Lung (tissue), 12 donors: ENCODE data around the gene RILP. TPM values are rescaled to one million over a fixed set of nuclear protein-coding genes. Genes with fewer than 3 reads are reported as not detected.

ENCODE experiments used
- ATAC-seq: fragments of 200-7000 bp; cut with Tn5 transposase; one replicate; pipeline ENCODE4 v1.9.1; 2020; ENCODE audit warnings: moderate number of reproducible peaks; ENCODE audit not compliant: insufficient read depth, low FRiP score
- DNase-seq, 3 donors: peaks; one replicate each; pipeline ENCODE4 v3.0.0-alpha.2; 2013 to 2017
- H3K27ac ChIP-seq, 2 donors: one replicate each; pipeline ENCODE4 v1.5.1; 2013; ENCODE audit warnings: mild to moderate bottlenecking in 2 of 2, moderate library complexity in 2 of 2, control low read depth in 1 of 2, inconsistent platforms in 1 of 2, low read depth in 1 of 2, low read length in 1 of 2
- H3K27me3 ChIP-seq, 3 donors: one replicate each; pipeline ENCODE4 v1.5.1; 2013; ENCODE audit warnings: low read length in 2 of 3; ENCODE audit not compliant: control insufficient read depth in 3 of 3, insufficient read depth in 3 of 3
- H3K36me3 ChIP-seq, 4 donors: one replicate each; pipeline ENCODE4 v1.5.1; 2013; ENCODE audit warnings: low read length in 4 of 4, mild to moderate bottlenecking in 1 of 4, moderate library complexity in 1 of 4; ENCODE audit not compliant: control insufficient read depth in 4 of 4, insufficient read depth in 4 of 4
- H3K4me1 ChIP-seq, 5 donors: one replicate each; pipeline ENCODE4 v1.5.1; 2013; ENCODE audit warnings: low read length in 5 of 5, mild to moderate bottlenecking in 2 of 5, moderate library complexity in 1 of 5; ENCODE audit not compliant: control insufficient read depth in 5 of 5, insufficient read depth in 5 of 5
- H3K4me3 ChIP-seq: one replicate; pipeline ENCODE4 v1.5.1; 2013; ENCODE audit warnings: mild to moderate bottlenecking, control low read depth, moderate library complexity
- H3K9ac ChIP-seq, 2 donors: one replicate each; pipeline ENCODE4 v1.5.1; 2013; ENCODE audit warnings: low read length in 2 of 2, control low read depth in 1 of 2; ENCODE audit not compliant: insufficient read depth in 1 of 2
- H3K9me3 ChIP-seq, 4 donors: one replicate each; pipeline ENCODE4 v1.5.1; 2013; ENCODE audit warnings: low read length in 3 of 4, mild to moderate bottlenecking in 1 of 4, moderate library complexity in 1 of 4; ENCODE audit not compliant: control insufficient read depth in 4 of 4, insufficient read depth in 3 of 4
- CTCF ChIP-seq: IDR thresholded peaks from 2 replicates; pipeline ENCODE4 v1.5.1; 2012; ENCODE audit warnings: mild to moderate bottlenecking; ENCODE audit errors: control extremely low read depth, extremely low read depth
- WGBS, 2 donors: extraction: QIAGEN DNeasy Blood & Tissue Kit; methylation state at CpG; one replicate each; pipeline ENCODE4 v1.1.7; 2013; 5-methylcytosine and 5-hydroxymethylcytosine counted together
- polyA plus RNA-seq, 2 donors: library from polyadenylated mRNA; stranded (reverse); fragments of 200-250 nt; gene quantifications; one replicate each; pipeline ENCODE4 v1.2.1, GENCODE V29; 2013
- total RNA-seq, 2 donors: library from RNA; depleted of rRNA in 1 of 2; stranded (reverse); fragments of >200 nt in 1 of 2; gene quantifications; one replicate each; pipeline ENCODE4 v1.2.1, GENCODE V29; 2014 to 2021
- donor health status: control.
- donor health status: control.
- donor health status: Bipolar disorder and iron deficiency.
- donor health status: healthy.
- donor health status: DM: yes; HTN: yes; CAD: no.

The RILP gene
- total and polyA plus RNA-seq, 4 donors = 23.1 to 46.3 (median 32.4) TPM

GRCh38 chr17:1643999-1644492 is 5.6 kb downstream of the RILP start:
- no peak overlapping the region for H3K9ac ChIP-seq
- H3K4me1 ChIP-seq = peaks cover 0 to 35% (median 20%) of the 10 kb centered on the region in 5 donors
- H3K27me3 ChIP-seq = no peaks in the 10 kb centered on the region
- DNase-seq = peak; percentile 53 to 70 (median 62)
- peak overlapping the region; percentile 29 for H3K4me3 ChIP-seq
- TF ChIP-seq CTCF = no peak
- peak overlapping the region; percentile 47 to 89 for H3K27ac ChIP-seq
- no peaks in the 10 kb centered on the region for H3K9me3 ChIP-seq
- ATAC-seq = peak; percentile 2
- H3K36me3 ChIP-seq = peaks cover 0 to 5% (median 0%) of the 10 kb centered on the region in 4 donors
- WGBS, 2 donors = 11 to 13% methylated on average over 13 of the region's 13 CpGs

- peak; percentile 21 for ATAC-seq
- Histone ChIP-seq H3K27ac (peak overlapping the region; percentile 47 to 89), H3K4me3 (peak overlapping the region; percentile 29), H3K4me1 (peaks cover 0 to 33% (median 20%) of the 10 kb centered on the region in 5 donors), H3K36me3 (peaks cover 0 to 9% (median 0%) of the 10 kb centered on the region in 4 donors), H3K9me3 (no peaks in the 10 kb centered on the region), H3K27me3 (no peaks in the 10 kb centered on the region), H3K9ac (no peak overlapping the region)
- 1 to 3% methylated on average over 75 to 88 of the region's 90 CpGs for WGBS, 2 donors
- TF ChIP-seq CTCF = no peak
- peak; percentile 32 to 74 (median 73) for DNase-seq
Measured at GRCh38 chr17:1643293-1643998, 6.2 kb downstream of the RILP start.

GRCh38 chr17:1641065-1641403 is 8.6 kb downstream of the RILP start:
- no peak for ATAC-seq
- DNase-seq = no peak
- no peak overlapping the region for H3K27ac ChIP-seq
- no peak overlapping the region for H3K9ac ChIP-seq
- H3K4me3 ChIP-seq = no peak overlapping the region
- H3K9me3 ChIP-seq = no peaks in the 10 kb centered on the region
- H3K4me1 ChIP-seq = peaks cover 0 to 26% (median 6%) of the 10 kb centered on the region in 5 donors
- no peaks in the 10 kb centered on the region for H3K27me3 ChIP-seq
- TF ChIP-seq CTCF = no peak
- peaks cover 0 to 19% (median 0%) of the 10 kb centered on the region in 4 donors for H3K36me3 ChIP-seq
- 90 to 95% methylated on average over 12 of the region's 12 CpGs for WGBS, 2 donors
